DMS53 treated with DMSO at 0.1 percent for 48 hours (cell line): ENCODE results near the gene PPP1R12C.

Source experiments
- DNase-seq: peaks from one replicate; lab custom pipeline; 2025; ENCODE audit not compliant: unreplicated experiment; lab: John Stamatoyannopoulos, UW

Gene PPP1R12C

DNA sequence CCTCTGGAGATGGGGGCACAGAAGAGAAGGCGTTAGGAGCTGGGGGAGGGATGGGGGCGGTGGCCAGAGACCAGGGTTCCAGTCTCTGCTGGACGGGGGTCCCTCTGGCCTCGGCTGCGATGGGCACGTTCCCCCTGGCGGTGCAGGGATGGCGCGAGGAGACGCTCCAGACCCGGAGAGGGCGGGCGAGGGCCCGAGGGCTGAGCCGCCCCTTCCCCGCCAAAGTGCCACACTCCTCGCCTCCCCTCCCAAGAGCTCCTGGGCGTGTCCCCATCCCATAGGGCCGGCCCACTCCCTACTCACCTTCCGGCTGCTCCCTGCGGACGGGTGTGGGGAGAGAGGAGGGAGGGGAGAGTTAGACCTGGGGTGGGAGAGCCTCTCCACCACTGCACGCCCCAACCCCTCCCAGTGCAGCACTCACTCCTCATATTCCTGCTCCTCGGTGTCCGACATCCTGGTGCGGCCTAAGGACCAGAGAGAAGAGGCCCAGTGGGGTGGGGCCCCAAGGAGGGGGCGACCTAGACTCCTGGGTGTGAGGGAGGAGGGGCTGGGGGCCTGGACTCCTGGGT, 29.4 kb upstream of the PPP1R12C start:
- no peak for DNase-seq

DNA sequence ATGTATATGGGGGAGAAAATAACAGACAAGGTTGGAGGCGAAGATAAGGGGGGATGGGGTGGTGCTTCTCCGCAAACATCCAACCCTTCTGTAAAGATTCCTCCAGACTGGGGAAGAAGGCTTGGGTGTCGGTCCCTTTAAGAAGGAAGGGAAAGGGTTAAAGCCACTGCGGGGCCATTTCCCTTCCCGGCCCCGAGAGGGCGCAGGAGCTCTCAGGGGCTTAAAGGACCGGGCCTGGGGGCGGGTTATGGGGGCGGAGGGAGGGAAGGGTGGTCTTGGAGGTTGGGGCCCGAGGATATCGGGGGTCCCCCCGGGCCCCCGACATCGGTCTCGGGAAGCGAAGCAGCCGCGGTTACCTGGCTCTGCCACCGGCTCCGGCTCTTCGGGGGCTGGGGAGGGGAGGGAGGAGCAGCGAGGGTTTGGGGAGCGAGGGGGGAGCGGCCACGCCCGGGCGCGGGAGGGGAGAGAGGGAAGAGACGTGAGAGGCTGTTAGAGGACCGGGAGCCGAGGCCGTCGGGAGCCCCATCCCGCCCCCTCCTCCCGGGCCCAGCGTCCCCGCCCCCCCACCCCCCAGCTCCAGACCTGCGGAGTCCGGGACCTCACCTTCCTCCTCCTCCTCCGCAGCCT, 28.8 kb upstream of the PPP1R12C start:
- DNase-seq: peak; percentile 28

- DNase-seq: no peak
Measured at GRCh38 chr19:55145232-55145631, 27.8 kb upstream of the PPP1R12C start.

DNA sequence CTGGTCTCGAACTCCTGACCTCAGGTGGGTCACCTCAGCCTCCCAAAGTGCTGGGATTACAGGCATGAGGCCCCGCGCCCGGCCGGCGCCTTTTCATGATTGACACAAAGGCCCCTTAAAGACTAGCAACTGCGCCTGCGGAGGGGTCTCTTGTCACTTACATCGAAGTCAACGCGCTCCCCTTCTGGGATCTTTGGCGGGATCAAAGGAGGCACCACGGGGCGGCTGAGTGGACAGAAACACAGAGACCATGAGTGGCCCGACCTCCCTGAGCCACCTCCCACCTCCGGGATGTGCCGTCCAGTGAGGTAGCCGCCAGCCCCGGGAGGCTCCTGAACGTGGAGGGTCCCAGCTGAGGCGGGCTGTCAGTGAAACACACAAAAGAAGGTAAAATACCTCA, 24.3 kb upstream of the PPP1R12C start:
- no peak for DNase-seq

DNA sequence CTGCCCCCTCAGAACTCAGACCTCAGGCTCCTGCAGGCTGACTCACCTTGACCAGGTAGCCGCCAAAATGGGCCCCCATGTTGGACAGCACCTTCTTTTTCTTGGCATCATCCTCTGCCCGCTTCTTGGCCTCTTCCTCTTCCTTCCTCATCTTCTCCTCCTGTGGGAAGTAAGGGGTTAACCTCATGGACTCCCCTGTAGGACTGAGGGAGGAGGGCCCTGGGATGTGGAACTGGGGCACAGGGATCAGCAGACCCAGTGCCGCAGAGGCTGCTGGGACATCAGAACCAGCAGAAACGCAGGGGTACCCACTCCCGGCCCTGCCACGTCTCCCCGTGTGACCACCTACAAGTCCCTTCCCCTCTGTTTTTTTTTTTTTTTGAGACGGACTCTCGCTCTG, 20.5 kb upstream of the PPP1R12C start:
- no peak for DNase-seq

DNA sequence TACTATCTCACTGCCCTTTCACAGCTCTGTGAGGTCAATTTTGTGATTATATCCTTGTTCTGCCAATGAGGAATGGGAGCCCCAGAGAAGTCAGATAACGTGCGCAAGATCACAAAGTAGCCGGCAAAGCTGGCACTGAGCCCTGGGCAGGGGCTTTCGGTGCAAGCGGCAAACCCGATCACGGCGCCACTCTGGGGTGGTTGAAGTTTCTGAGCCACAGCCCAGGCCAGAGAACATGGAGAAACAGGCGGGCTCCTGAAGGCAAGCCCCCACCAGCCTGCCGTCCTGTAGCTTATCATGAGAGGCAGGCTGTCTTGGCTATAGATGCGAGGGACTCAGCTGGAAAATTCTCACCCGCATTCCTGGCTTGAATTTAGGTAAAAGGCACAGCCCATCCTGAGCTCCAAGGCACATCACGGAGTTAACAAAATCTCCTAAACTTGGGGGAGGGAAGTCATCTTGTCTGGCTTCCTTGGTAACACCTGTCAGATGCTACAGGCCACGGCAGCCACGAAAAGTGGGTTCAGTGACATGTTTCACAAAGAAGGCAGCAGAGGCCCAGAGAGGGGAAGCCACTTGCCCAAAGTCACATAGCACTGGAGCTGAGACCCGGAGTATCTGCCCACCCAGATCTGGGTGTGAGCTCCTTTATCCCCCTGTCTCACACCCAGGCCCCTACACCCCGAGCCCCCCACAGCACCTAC, 19.1 kb upstream of the PPP1R12C start:
- no peak for DNase-seq

GRCh38 chr19:55134736-55135135, 17.3 kb upstream of the PPP1R12C start:
- no peak for DNase-seq

DNA sequence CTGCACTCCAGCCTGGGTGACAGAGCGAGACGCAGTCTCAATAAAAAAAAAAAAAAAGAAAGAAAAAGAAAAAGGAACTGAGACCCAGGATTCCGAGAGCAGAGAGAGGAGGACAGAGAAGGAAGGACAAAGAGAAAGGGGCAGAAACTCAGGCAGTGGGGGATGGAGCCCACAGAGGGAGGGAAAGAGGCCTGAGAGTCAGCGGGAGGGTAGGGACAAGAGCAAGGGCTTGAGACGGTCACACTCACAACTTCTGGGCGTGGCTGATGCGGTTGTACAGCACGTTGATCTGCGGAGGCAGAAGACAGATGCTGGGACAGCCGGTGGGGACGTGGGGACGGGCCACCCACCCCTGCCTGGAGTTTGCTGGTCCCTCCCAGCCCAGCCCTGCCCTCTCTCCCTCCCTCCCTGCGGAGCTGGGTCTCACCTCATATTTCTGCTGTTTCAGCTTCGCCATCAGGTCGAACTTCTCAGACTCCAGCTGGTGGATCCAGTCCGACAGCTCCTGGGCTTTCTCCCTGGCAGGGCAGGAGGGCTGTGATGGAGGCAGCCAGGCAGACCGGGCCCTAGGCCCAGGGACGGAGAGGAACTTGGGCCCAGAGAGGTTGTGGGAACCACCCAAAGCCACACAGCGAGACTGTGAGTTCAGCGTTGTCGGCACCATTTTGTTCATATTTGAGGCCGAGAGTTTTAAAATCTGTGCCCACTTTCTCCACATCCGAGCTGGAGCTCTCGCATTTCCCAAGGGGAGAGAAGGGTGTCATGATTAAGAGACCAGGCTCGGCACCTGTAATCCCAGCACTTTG, 16.4 kb upstream of the PPP1R12C start:
- no peak for DNase-seq

GRCh38 chr19:55132453-55133129, 15.2 kb upstream of the PPP1R12C start:
- DNase-seq: peak; percentile 24

DNA sequence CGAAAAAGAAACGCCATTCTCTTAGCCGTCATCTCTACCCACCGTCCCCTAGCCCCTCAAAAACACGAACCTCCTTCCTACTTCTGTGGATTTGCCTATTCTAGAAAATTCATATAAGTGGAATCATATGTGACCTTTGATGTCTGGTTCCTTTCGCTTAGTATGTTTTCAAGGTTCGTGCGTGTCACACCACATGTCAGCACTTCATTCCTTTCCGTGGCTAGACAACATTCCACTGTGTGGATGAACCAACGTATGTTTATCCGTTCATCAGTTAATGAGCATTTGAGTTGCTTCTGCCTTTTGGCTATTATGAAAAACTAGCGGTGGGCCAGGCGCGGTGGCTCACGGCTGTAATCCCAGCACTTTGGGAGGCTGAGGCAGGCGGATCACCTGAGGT, 14.0 kb upstream of the PPP1R12C start:
- DNase-seq: no peak

DNA sequence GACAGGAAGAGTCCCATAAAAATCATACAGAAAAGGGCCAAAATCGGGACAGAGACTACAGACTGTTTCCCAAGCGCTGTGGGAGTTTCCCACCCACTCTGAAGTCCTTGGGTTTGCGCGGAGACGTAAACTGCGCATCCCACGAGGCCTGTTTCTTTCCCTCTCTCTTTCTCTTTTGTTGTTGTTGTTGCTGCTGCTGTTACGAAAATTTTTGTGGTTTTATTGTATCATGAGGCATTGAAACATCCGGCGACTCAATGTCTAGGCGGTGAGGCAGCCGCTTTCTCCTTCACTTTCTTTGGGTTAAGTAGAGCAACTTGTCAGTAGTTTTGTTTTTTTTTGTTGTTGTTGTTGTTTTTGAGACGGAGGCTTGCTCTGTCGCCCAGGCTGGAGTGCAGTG, 1.6 kb upstream of the PPP1R12C start:
- DNase-seq: no peak

- DNase-seq: no peak
Measured at GRCh38 chr19:55118401-55118991, 1.1 kb upstream of the PPP1R12C start.

- DNase-seq: peak; percentile 97
Measured at GRCh38 chr19:55117663-55118391, 390 bp upstream of the PPP1R12C start.

- DNase-seq: no peak
Measured at GRCh38 chr19:55116232-55116858, 1.1 kb downstream of the PPP1R12C start.

DNA sequence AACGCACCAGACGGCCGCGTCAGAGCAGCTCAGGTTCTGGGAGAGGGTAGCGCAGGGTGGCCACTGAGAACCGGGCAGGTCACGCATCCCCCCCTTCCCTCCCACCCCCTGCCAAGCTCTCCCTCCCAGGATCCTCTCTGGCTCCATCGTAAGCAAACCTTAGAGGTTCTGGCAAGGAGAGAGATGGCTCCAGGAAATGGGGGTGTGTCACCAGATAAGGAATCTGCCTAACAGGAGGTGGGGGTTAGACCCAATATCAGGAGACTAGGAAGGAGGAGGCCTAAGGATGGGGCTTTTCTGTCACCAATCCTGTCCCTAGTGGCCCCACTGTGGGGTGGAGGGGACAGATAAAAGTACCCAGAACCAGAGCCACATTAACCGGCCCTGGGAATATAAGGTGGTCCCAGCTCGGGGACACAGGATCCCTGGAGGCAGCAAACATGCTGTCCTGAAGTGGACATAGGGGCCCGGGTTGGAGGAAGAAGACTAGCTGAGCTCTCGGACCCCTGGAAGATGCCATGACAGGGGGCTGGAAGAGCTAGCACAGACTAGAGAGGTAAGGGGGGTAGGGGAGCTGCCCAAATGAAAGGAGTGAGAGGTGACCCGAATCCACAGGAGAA, 1.9 kb downstream of the PPP1R12C start:
- no peak for DNase-seq

DNA sequence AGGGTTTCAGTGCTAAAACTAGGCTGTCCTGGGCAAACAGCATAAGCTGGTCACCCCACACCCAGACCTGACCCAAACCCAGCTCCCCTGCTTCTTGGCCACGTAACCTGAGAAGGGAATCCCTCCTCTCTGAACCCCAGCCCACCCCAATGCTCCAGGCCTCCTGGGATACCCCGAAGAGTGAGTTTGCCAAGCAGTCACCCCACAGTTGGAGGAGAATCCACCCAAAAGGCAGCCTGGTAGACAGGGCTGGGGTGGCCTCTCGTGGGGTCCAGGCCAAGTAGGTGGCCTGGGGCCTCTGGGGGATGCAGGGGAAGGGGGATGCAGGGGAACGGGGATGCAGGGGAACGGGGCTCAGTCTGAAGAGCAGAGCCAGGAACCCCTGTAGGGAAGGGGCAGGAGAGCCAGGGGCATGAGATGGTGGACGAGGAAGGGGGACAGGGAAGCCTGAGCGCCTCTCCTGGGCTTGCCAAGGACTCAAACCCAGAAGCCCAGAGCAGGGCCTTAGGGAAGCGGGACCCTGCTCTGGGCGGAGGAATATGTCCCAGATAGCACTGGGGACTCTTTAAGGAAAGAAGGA, 2.8 kb downstream of the PPP1R12C start:
- DNase-seq: no peak

DNA sequence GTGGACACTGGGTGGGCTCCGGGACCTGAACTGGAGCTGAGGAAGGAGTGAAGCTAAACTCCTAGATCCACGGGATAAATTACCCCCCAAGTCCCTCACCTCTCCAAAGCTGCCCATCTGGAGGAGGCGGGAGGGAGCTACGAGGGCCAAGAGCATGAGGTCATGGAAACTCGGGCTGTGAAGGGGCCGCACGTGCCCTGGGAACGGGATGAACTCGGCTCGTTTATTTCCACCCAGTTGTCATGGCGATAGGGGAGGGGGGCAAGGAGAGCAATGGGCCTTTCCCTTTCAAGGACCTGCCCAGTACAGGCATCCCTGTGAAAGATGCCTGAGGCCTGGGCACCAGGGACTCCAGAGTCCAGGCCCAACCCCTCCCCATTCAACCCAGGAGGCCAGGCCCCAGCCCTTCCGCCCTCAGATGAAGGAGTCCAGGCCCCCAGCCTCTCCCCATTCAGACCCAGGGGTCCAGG, 3.8 kb downstream of the PPP1R12C start:
- no peak for DNase-seq

- DNase-seq: no peak
Measured at GRCh38 chr19:55112777-55113569, 4.5 kb downstream of the PPP1R12C start.
